Sigmoid colon (tissue), 7 donors: ENCODE measurements around the gene PLCL1. TPM values are rescaled to one million over a fixed set of nuclear protein-coding genes. Genes with fewer than 3 reads are reported as not detected.

Experiments used
- DNase-seq: peaks from one replicate; pipeline ENCODE4 v3.0.0-alpha.2; 2019
- H3K27ac ChIP-seq, 4 donors: fragments of 200-600 bp; sonication (generic); one replicate each; pipeline ENCODE4 v1.5.1; 2016 to 2019; ENCODE audit warnings: mild to moderate bottlenecking in 1 of 4
- H3K27me3 ChIP-seq, 3 donors: fragments of 200-600 bp; sonication (generic); one replicate each; pipeline ENCODE4 v1.5.1; 2019; ENCODE audit warnings: mild to moderate bottlenecking in 1 of 3
- H3K36me3 ChIP-seq, 4 donors: fragments of 200-600 bp; sonication (generic); one replicate each; pipeline ENCODE4 v1.5.1; 2016 to 2019
- H3K4me1 ChIP-seq, 4 donors: fragments of 200-600 bp; sonication (generic); one replicate each; pipeline ENCODE4 v1.5.1; 2017 to 2019
- H3K4me3 ChIP-seq, 4 donors: fragments of 200-600 bp; sonication (generic); one replicate each; pipeline ENCODE4 v1.5.1; 2017 to 2019; ENCODE audit warnings: mild to moderate bottlenecking in 2 of 4, moderate library complexity in 1 of 4
- H3K9me3 ChIP-seq, 4 donors: fragments of 200-600 bp in 3 of 4; sonication (generic) in 3 of 4; one replicate each; pipeline versions ENCODE4 v1.5.1 to v1.6.1; 2013 to 2019
- EP300 ChIP-seq, 4 donors: sonication (generic); formaldehyde crosslinking; IDR thresholded peaks; one replicate each; pipeline ENCODE4 v1.6.1; 2017; ENCODE audit warnings: antibody characterized with exemption in 4 of 4
- POLR2A ChIP-seq, 2 donors: fragments of 450-650 bp; IDR thresholded peaks; one replicate each; pipeline ENCODE4 v1.6.1; 2016; ENCODE audit warnings: antibody characterized with exemption in 2 of 2, mild to moderate bottlenecking in 2 of 2, moderate library complexity in 2 of 2
- POLR2AphosphoS5 ChIP-seq, 4 donors: sonication (generic); formaldehyde crosslinking; IDR thresholded peaks; one replicate each; pipeline ENCODE4 v1.6.1; 2017; ENCODE audit warnings: antibody characterized with exemption in 4 of 4
- WGBS, 2 donors: extraction: QIAGEN DNeasy Blood & Tissue Kit; methylation state at CpG; one replicate each; pipeline ENCODE4 v1.1.7; 2013; 5-methylcytosine and 5-hydroxymethylcytosine counted together
- intact Hi-C: fragments of 100-400 bp; cut with DNase I; formaldehyde crosslinking; loops from one replicate; pipeline ENCODE4 v1.15.1; 2023
- polyA plus RNA-seq, 3 donors: library from polyadenylated mRNA; stranded (reverse); fragments of 200-250 nt; gene quantifications; one replicate each; pipeline ENCODE4 v1.2.3, GENCODE V29; 2013
- total RNA-seq, 4 donors: library from RNA; depleted of rRNA; stranded (reverse); fragments of >200 nt; gene quantifications; one replicate each; pipeline ENCODE4 v1.1.0, GENCODE V29; 2016
- TF ChIP-seq, protein P1 (sequence below), 4 experiments: fragments of 450-650 bp in 3 of 4; fragments of 200-600 bp in 1 of 4; IDR thresholded peaks; one replicate each; pipeline ENCODE4 v1.5.1; 2016 to 2019; ENCODE audit warnings: antibody characterized with exemption in 4 of 4, mild to moderate bottlenecking in 3 of 4, moderate library complexity in 2 of 4
- donor health status: healthy with polysubstance abuse.
- donor health status: Bipolar disorder and iron deficiency.
- donor health status: healthy.

The PLCL1 gene
- total and polyA plus RNA-seq, 7 donors = 0.69 to 20.0 (median 13.6) TPM

DNA sequence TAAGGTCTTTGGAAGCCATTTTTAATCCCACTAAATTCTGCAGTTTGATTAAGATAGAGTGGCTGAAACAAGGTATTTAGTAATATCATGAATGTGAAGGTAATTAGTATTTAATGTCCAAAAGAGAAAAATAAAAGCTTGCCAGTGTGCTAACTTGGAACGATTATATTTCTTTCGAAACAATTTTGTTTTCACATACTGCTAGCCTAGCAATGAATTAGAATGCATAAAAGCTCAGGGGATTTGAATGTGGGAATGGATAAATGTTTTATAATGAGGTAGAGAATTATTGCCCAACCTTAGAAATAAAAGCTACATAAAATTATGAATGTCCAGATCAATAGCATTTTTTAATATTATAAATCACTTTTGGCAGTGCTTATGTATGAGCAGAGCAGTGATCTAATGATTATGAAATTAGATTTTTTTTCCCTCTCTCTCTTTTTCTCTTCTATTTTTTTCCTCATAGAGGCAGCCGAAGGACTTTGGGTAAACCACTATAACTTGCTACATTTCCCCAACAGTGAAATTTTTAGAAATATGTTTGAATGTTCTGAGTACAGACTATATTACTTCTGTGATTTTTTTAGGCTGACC lies 75.5 kb downstream of the PLCL1 start:
- WGBS, 2 donors = 96% methylated on average over 3 of the region's 3 CpGs
- H3K4me1 ChIP-seq = peaks cover 0 to 27% (median 16%) of the 10 kb centered on the region in 4 donors
- TF ChIP-seq POLR2AphosphoS5 (IDR thresholded peaks at IDR 0.05) (no peak), POLR2A (IDR thresholded peaks at IDR 0.05) (no peak), EP300 (IDR thresholded peaks at IDR 0.05) (no peak)
- TF ChIP-seq, protein P1, sequence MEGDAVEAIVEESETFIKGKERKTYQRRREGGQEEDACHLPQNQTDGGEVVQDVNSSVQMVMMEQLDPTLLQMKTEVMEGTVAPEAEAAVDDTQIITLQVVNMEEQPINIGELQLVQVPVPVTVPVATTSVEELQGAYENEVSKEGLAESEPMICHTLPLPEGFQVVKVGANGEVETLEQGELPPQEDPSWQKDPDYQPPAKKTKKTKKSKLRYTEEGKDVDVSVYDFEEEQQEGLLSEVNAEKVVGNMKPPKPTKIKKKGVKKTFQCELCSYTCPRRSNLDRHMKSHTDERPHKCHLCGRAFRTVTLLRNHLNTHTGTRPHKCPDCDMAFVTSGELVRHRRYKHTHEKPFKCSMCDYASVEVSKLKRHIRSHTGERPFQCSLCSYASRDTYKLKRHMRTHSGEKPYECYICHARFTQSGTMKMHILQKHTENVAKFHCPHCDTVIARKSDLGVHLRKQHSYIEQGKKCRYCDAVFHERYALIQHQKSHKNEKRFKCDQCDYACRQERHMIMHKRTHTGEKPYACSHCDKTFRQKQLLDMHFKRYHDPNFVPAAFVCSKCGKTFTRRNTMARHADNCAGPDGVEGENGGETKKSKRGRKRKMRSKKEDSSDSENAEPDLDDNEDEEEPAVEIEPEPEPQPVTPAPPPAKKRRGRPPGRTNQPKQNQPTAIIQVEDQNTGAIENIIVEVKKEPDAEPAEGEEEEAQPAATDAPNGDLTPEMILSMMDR (IDR thresholded peaks at IDR 0.05) = no peak
- intact Hi-C loops = no loop called here
- no peak overlapping the region for H3K27ac ChIP-seq
- H3K36me3 ChIP-seq = no peaks in the 10 kb centered on the region
- H3K27me3 ChIP-seq = no peaks in the 10 kb centered on the region
- H3K9me3 ChIP-seq = no peaks in the 10 kb centered on the region
- H3K4me3 ChIP-seq = no peak overlapping the region
- DNase-seq = no peak

DNA sequence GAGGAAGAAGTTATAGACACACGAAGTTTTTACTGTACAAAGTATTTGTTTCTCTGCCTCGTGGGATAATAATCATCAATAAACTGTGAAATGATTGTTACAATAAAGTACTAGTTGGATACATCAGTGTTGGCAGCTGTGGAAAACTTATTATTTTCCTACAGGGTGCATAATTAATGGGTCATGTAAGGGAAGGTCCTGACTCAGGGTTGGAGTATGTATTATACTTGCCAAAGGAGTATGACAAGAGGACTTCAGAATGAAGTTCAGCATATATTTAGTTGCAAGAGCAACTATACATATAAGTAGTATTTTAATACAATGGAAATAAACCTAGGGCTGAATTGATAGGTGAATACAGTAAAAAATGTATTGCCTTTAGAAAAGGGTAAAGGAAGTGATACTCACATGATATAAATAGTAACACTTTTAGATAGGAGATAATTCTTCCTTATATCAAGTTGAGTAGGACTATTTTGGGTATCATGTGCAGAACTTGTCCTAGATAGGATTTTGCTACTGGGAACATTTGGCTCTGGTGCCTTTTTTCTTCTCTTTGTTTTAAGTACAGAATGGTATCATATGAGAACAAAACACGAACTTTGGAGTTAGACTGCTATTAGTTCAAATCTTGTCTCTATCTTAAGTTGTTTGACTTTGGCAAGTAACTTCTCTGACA lies 79.1 kb downstream of the PLCL1 start:
- H3K27me3 ChIP-seq = no peaks in the 10 kb centered on the region
- TF ChIP-seq, protein P1 (IDR thresholded peaks at IDR 0.05) = no peak
- TF ChIP-seq POLR2A (IDR thresholded peaks at IDR 0.05) (no peak), POLR2AphosphoS5 (IDR thresholded peaks at IDR 0.05) (no peak), EP300 (IDR thresholded peaks at IDR 0.05) (no peak)
- DNase-seq = no peak
- H3K4me3 ChIP-seq = no peak overlapping the region
- H3K27ac ChIP-seq = no peak overlapping the region
- no peaks in the 10 kb centered on the region for H3K36me3 ChIP-seq
- H3K4me1 ChIP-seq = peaks cover 0 to 18% (median 12%) of the 10 kb centered on the region in 4 donors
- intact Hi-C loops = no loop called here
- H3K9me3 ChIP-seq = no peaks in the 10 kb centered on the region
- WGBS, 2 donors = 85 to 90% methylated on average over 3 of the region's 3 CpGs

DNA sequence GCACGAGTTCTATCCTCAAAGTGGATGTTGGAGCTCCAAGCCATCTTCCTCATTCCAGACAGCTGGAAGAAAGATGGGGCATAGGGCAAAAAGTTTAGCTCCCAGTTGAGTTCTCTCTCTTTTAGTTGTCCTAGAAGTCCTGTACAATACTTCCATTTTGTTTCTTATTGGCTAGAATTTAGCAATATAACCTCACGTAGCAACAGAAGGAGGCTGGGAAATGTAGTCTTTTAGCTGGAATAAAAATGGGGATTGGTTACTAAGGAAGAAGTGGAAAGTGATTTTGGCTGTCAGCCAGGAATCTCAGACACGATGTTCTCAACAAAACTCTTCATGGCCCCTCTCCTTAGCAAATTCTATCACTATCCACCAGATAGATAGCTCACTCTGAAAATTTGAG lies 79.9 kb downstream of the PLCL1 start:
- Histone ChIP-seq H3K4me1 (peaks cover 0 to 11% (median 5%) of the 10 kb centered on the region in 4 donors), H3K36me3 (no peaks in the 10 kb centered on the region), H3K4me3 (no peak overlapping the region), H3K9me3 (no peaks in the 10 kb centered on the region), H3K27me3 (no peaks in the 10 kb centered on the region), H3K27ac (no peak overlapping the region)
- WGBS, 2 donors = 76 to 82% methylated on average over 3 of the region's 3 CpGs
- no peak for TF ChIP-seq POLR2A (IDR thresholded peaks at IDR 0.05)
- no peak for TF ChIP-seq EP300 (IDR thresholded peaks at IDR 0.05)
- TF ChIP-seq POLR2AphosphoS5 (IDR thresholded peaks at IDR 0.05) = no peak
- TF ChIP-seq, protein P1 (IDR thresholded peaks at IDR 0.05) = no peak
- intact Hi-C loops = no loop called here
- DNase-seq = no peak

DNA sequence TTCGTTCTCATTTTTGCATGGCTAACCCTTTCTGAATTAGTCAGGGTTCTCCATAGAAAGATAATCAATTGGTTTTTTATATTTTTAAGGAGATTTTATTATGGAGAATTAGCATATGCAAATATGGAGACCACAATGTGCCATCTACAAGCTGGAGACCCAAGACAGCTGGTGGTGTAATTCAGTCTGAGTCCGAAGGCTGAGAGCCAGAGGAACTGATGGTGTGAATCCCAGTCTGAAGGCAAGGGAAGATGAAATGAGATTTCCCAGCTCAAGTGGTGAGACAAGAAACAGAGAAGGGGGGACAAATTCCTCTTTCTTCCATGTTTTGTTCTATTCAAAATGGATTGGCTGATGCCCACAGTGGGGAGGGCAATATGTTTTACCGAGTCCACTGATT lies 80.7 kb downstream of the PLCL1 start:
- Histone ChIP-seq H3K4me3 (no peak overlapping the region), H3K27ac (no peak overlapping the region), H3K36me3 (no peaks in the 10 kb centered on the region), H3K4me1 (peaks cover 0 to 13% (median 5%) of the 10 kb centered on the region in 4 donors), H3K27me3 (no peaks in the 10 kb centered on the region), H3K9me3 (no peaks in the 10 kb centered on the region)
- 95 to 96% methylated on average over 3 of the region's 3 CpGs for WGBS, 2 donors
- intact Hi-C loops = no loop called here
- TF ChIP-seq EP300 (IDR thresholded peaks at IDR 0.05) = no peak
- no peak for DNase-seq

DNA sequence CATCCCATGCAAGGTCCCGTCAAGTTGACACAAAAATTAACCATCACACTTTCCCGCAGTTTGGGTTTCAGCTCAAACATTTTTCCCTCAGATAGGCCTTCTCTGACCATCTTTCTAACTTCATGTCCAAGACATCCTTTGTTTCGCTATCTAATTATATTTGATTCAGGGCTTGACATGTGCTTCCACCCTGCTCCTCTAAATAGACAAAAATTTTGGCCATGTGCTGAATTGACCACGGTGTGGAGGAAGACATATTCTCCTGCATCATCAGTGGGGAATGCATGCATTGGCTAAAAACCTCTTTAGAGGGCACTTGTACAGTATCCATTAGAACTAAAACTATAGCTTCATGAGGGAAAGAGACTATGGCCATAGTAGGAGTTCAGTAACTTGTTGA lies 81.2 kb downstream of the PLCL1 start:
- TF ChIP-seq, protein P1 (IDR thresholded peaks at IDR 0.05) = no peak
- no peak for TF ChIP-seq EP300 (IDR thresholded peaks at IDR 0.05)
- no peak for TF ChIP-seq POLR2A (IDR thresholded peaks at IDR 0.05)
- TF ChIP-seq POLR2AphosphoS5 (IDR thresholded peaks at IDR 0.05) = no peak
- no peaks in the 10 kb centered on the region for H3K27me3 ChIP-seq

More for the DNA sequence above, 81.2 kb downstream of the PLCL1 start:
- H3K27ac ChIP-seq = no peak overlapping the region
- WGBS, 2 donors = 95% methylated on average over 4 of the region's 4 CpGs
- H3K9me3 ChIP-seq = no peaks in the 10 kb centered on the region
- intact Hi-C loops = no loop called here
- H3K4me3 ChIP-seq = no peak overlapping the region
- DNase-seq = no peak
- peaks cover 0 to 15% (median 6%) of the 10 kb centered on the region in 4 donors for H3K4me1 ChIP-seq
- H3K36me3 ChIP-seq = no peaks in the 10 kb centered on the region
